B cell (primary cell): Measurements from ENCODE around the gene LRRN2. TPM values are rescaled to one million over a fixed set of nuclear protein-coding genes. Genes with fewer than 3 reads are reported as not detected.

Source experiments
- ATAC-seq: fragments of 200-7000 bp; cut with Tn5 transposase; one replicate; pipeline ENCODE4 v1.10.0; 2021; ENCODE audit warnings: low read depth, mild to moderate bottlenecking, moderate number of reproducible peaks, moderate library complexity
- CTCF ChIA-PET: fragments of 350-600 bp; sonication (Branson Sonifier 250); formaldehyde crosslinking; loops from one replicate; lab custom pipeline; 2021; ENCODE audit warnings: antibody characterized with exemption, inconsistent platforms; lab: Charles Lee
- POLR2A ChIA-PET: fragments of 350-600 bp; sonication (Branson Sonifier 250); formaldehyde crosslinking; loops from one replicate; lab custom pipeline; 2021; ENCODE audit warnings: antibody characterized with exemption; lab: Charles Lee
- DNase-seq: peaks from one replicate; pipeline ENCODE4 v3.0.0; 2013
- H2AFZ ChIP-seq: 2 replicates; pipeline ENCODE4 v1.6.1; 2012; ENCODE audit warnings: mild to moderate bottlenecking, low read depth, low read length; ENCODE audit not compliant: insufficient read depth, poor library complexity, severe bottlenecking
- H3K27ac ChIP-seq, 2 donors: 1 replicate in 1 of 2; 2 replicates in 1 of 2; pipeline ENCODE4 v1.5.1; 2012 to 2013; ENCODE audit warnings: low read length in 2 of 2, mild to moderate bottlenecking in 2 of 2, moderate library complexity in 1 of 2
- H3K27me3 ChIP-seq, 4 experiments: fragments of 200-600 bp in 1 of 4; sonication (generic) in 1 of 4; replicated peaks in 1 of 4; 1 replicate in 2 of 4; 2 replicates in 2 of 4; pipeline versions ENCODE4 v1.6.1 to v1.7.0; 2013 to 2016; ENCODE audit warnings: low read length in 3 of 4, mild to moderate bottlenecking in 2 of 4, mixed read lengths in 1 of 4, moderate library complexity in 1 of 4; ENCODE audit not compliant: insufficient read depth in 4 of 4, control insufficient read depth in 3 of 4; ENCODE audit errors: control extremely low read depth in 1 of 4
- H3K36me3 ChIP-seq, 2 experiments: replicated peaks in 1 of 2; 1 replicate in 1 of 2; 2 replicates in 1 of 2; pipeline versions ENCODE4 v1.6.1 to v1.7.1; 2013; ENCODE audit warnings: low read length in 1 of 2; ENCODE audit not compliant: insufficient read depth in 2 of 2, control insufficient read depth in 1 of 2; ENCODE audit errors: control extremely low read depth in 1 of 2, extremely low read depth in 1 of 2
- H3K4me1 ChIP-seq, 2 donors: fragments of 200-600 bp in 1 of 2; sonication (generic) in 1 of 2; 1 replicate in 1 of 2; 2 replicates in 1 of 2; pipeline versions ENCODE4 v1.5.1 to v1.6.1; 2013 to 2017; ENCODE audit warnings: low read length in 2 of 2; ENCODE audit not compliant: control insufficient read depth in 2 of 2, insufficient read depth in 2 of 2
- H3K4me2 ChIP-seq: replicated peaks from 2 replicates; pipeline ENCODE3; 2012; ENCODE audit warnings: mild to moderate bottlenecking, low read depth, low read length; ENCODE audit not compliant: poor library complexity, severe bottlenecking
- H3K4me3 ChIP-seq, 5 experiments: fragments of 200-600 bp in 1 of 5; sonication (generic) in 1 of 5; 1 replicate in 3 of 5; 2 replicates in 2 of 5; pipeline versions ENCODE4 v1.5.1 to v1.7.0; 2011 to 2016; ENCODE audit warnings: low read length in 4 of 5, mild to moderate bottlenecking in 4 of 5, low read depth in 2 of 5, control low read depth in 1 of 5, moderate library complexity in 1 of 5; ENCODE audit not compliant: insufficient read depth in 1 of 5; ENCODE audit errors: control extremely low read depth in 1 of 5, extremely low read depth in 1 of 5
- H3K79me2 ChIP-seq: fragments of 200-600 bp; sonication (generic); one replicate; pipeline ENCODE4 v1.6.0; 2016; ENCODE audit warnings: low read length; ENCODE audit not compliant: control insufficient read depth, insufficient read depth
- H3K9ac ChIP-seq: fragments of 200-600 bp; sonication (generic); 2 replicates; pipeline ENCODE4 v1.6.1; 2017; ENCODE audit warnings: mild to moderate bottlenecking, low read length, moderate library complexity
- H3K9me3 ChIP-seq, 3 donors: one replicate each; pipeline versions ENCODE4 v1.6.1 to v1.7.1; 2013; ENCODE audit warnings: low read length in 2 of 3; ENCODE audit not compliant: control insufficient read depth in 2 of 3, insufficient read depth in 1 of 3; ENCODE audit errors: control extremely low read depth in 1 of 3
- H4K20me1 ChIP-seq: 2 replicates; pipeline ENCODE4 v1.6.0; 2012; ENCODE audit warnings: mild to moderate bottlenecking, low read length; ENCODE audit not compliant: insufficient read depth, control insufficient read depth, poor library complexity, severe bottlenecking
- H3K27ac Mint-ChIP-seq: one replicate; pipeline ENCODE4 v1.8.0; 2021; ENCODE audit warnings: mixed read lengths
- H3K27me3 Mint-ChIP-seq: one replicate; pipeline ENCODE4 v1.8.0; 2021; ENCODE audit warnings: mixed read lengths
- H3K4me1 Mint-ChIP-seq: one replicate; pipeline ENCODE4 v1.8.0; 2021; ENCODE audit warnings: mixed read lengths
- H3K4me3 Mint-ChIP-seq: one replicate; pipeline ENCODE4 v1.8.0; 2021; ENCODE audit warnings: mixed read lengths
- H3K9me3 Mint-ChIP-seq: one replicate; pipeline ENCODE4 v1.8.0; 2022; ENCODE audit warnings: mixed read lengths; ENCODE audit not compliant: insufficient read depth
- EZH2 ChIP-seq: IDR thresholded peaks from 2 replicates; pipeline ENCODE4 v1.6.1; 2012; ENCODE audit warnings: borderline replicate concordance, low read depth, mild to moderate bottlenecking, moderate library complexity, low read length; ENCODE audit not compliant: insufficient read depth, poor library complexity, severe bottlenecking
- WGBS: methylation state at CpG from one replicate; pipeline ENCODE4 v1.1.5; 2013; ENCODE audit warnings: missing lambda C conversion rate; ENCODE audit not compliant: insufficient coverage; 5-methylcytosine and 5-hydroxymethylcytosine counted together
- intact Hi-C: fragments of 100-400 bp; cut with micrococcal nuclease; formaldehyde crosslinking; loops from one replicate; pipeline ENCODE4 v1.10.0; 2022
- polyA plus RNA-seq: library from polyadenylated mRNA; depleted of rRNA; stranded (reverse); fragments of >200 nt; gene quantifications from 2 replicates; pipeline ENCODE4 v1.2.3, GENCODE V29; 2012
- total RNA-seq, 2 donors: library from RNA; stranded (reverse); fragments of 120-200 nt in 1 of 2; gene quantifications; 1 replicate in 1 of 2; 2 replicates in 1 of 2; pipeline versions ENCODE4 v1.2.3 to v1.2.4, GENCODE V29; 2013 to 2022
- TF ChIP-seq, protein P1 (sequence below): fragments of 200-600 bp; IDR thresholded peaks from one replicate; pipeline ENCODE4 v1.8.0; 2022; ENCODE audit warnings: antibody characterized with exemption, mild to moderate bottlenecking

Gene LRRN2
- total and polyA plus RNA-seq, 2 donors (not counting 1 experiment from before 2014, with no cell fraction given), result not detected

DNA sequence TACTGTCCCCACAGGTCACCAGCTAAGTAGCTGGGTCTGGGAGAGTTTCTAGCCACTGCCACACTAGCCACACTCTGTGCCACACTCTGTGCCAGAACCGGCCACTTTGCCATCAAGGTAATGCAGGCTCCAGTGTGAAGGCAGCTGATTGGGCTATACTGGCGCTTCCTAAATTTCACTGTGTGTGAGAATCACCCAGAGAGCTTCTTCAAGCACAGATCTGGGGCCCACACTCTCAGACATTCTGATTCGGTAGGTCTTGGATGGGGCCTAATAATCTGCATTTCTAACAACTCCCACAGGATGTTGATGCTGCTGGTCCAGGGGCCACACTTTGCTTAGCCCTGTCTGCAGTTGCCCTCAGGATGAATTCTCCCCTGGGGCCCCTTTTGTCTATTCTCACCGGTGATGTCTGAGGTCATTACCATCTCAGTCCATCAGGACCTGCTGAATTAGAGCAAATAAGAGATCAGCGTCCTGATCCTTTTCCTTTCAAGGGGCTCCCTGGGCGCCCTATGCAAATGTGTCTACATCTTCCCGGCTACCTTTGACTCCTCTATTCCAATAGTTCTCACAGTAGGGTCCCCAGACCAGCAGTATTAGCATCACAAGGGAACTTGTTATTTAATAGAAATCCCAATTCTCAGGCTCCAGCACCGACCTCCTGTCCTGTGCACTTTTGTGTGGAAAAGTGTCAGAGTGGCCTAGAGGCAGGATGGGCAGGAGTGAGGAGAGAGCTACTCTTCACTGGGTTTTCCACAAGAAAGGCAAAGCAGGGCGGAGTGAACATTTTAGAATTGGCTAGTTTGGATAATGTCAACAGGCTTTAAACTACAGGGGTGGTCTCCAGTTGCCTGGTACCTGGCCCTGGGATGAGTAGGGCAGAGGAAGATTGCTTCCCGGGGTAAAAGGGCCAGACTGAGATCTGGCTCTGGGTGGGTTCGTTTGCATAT is 24.7 kb upstream of the LRRN2 start:
- Histone ChIP-seq H4K20me1 (no peaks in the 10 kb centered on the region), H3K36me3 (no peaks in the 10 kb centered on the region), H3K27ac (no peak overlapping the region), H3K27me3 (peaks cover 0 to 28% (median 15%) of the 10 kb centered on the region in 4 experiments), H3K9ac (no peak overlapping the region), H2AFZ (no peak overlapping the region), H3K4me1 (peaks cover 24 to 29% of the 10 kb centered on the region in 2 donors), H3K9me3 (no peaks in the 10 kb centered on the region), H3K4me2 (no peak overlapping the region), H3K79me2 (no peaks in the 10 kb centered on the region), H3K4me3 (no peak overlapping the region)
- no peak for TF ChIP-seq EZH2
- TF ChIP-seq, protein P1, sequence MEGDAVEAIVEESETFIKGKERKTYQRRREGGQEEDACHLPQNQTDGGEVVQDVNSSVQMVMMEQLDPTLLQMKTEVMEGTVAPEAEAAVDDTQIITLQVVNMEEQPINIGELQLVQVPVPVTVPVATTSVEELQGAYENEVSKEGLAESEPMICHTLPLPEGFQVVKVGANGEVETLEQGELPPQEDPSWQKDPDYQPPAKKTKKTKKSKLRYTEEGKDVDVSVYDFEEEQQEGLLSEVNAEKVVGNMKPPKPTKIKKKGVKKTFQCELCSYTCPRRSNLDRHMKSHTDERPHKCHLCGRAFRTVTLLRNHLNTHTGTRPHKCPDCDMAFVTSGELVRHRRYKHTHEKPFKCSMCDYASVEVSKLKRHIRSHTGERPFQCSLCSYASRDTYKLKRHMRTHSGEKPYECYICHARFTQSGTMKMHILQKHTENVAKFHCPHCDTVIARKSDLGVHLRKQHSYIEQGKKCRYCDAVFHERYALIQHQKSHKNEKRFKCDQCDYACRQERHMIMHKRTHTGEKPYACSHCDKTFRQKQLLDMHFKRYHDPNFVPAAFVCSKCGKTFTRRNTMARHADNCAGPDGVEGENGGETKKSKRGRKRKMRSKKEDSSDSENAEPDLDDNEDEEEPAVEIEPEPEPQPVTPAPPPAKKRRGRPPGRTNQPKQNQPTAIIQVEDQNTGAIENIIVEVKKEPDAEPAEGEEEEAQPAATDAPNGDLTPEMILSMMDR, result no peak
- H3K4me3 Mint-ChIP-seq, result no peak overlapping the region
- WGBS, result 84% methylated on average over 10 of the region's 11 CpGs
- H3K4me1 Mint-ChIP-seq, result peaks cover 31% of the 10 kb centered on the region
- intact Hi-C loops, result no loop called here
- no peak for DNase-seq
- peaks cover 43% of the 10 kb centered on the region for H3K27me3 Mint-ChIP-seq
- H3K27ac Mint-ChIP-seq, result no peak overlapping the region
- ATAC-seq, result no peak
- H3K9me3 Mint-ChIP-seq, result no peaks in the 10 kb centered on the region
- CTCF ChIA-PET, result no interaction called here
- POLR2A ChIA-PET, result no interaction called here

DNA sequence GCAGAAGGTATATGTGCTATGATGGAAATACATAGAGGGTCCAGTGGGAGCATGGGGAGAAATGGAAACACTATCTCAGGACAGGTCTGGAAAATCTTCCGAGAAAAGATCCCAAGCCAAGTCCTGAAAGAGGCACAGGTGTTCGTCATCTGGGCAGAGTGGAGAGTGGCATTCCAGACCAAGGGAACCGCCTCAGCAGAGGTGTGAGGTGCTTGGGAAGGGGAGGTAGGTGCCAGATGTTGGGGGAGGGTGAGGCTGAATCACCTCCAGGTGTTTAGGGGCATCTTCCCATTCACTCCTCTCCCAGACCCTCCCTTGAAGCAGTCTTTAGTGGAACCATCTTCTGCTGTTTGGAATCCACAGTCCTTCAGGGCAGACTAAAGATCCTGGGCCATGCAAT is 23.5 kb upstream of the LRRN2 start:
- Mint-ChIP-seq H3K4me1 (peaks cover 19% of the 10 kb centered on the region), H3K27ac (no peak overlapping the region), H3K27me3 (peaks cover 49% of the 10 kb centered on the region), H3K9me3 (no peaks in the 10 kb centered on the region), H3K4me3 (no peak overlapping the region)
- CTCF ChIA-PET, result no interaction called here
- no peaks in the 10 kb centered on the region for H4K20me1 ChIP-seq
- intact Hi-C loops, result no loop called here
- H3K9me3 ChIP-seq, result no peaks in the 10 kb centered on the region
- ATAC-seq (no peak), DNase-seq (no peak)
- POLR2A ChIA-PET, result no interaction called here
- no peak overlapping the region for H3K4me2 ChIP-seq
- H3K4me3 ChIP-seq, result no peak overlapping the region
- 85% methylated on average over 2 of the region's 3 CpGs for WGBS
- no peak overlapping the region for H3K9ac ChIP-seq
- TF ChIP-seq EZH2, result no peak
- TF ChIP-seq, protein P1, result no peak
- H2AFZ ChIP-seq, result no peak overlapping the region
- no peaks in the 10 kb centered on the region for H3K79me2 ChIP-seq
- H3K27ac ChIP-seq, result no peak overlapping the region
- peaks cover 0 to 28% (median 15%) of the 10 kb centered on the region in 4 experiments for H3K27me3 ChIP-seq
- peaks cover 15 to 17% of the 10 kb centered on the region in 2 donors for H3K4me1 ChIP-seq
- no peaks in the 10 kb centered on the region for H3K36me3 ChIP-seq
